Suprapubic skin (tissue), 4 donors: ENCODE data around the gene C1orf167. TPM values are rescaled to one million over a fixed set of nuclear protein-coding genes. Genes with fewer than 3 reads are reported as not detected.

Experiments used
- DNase-seq, 2 donors: peaks; one replicate each; pipeline ENCODE4 v3.0.0-alpha.2; 2019; ENCODE audit warnings: low spot score in 2 of 2
- H3K27ac ChIP-seq: fragments of 200-600 bp; sonication (generic); one replicate; pipeline ENCODE4 v1.5.1; 2019
- H3K27me3 ChIP-seq: fragments of 200-600 bp; sonication (generic); one replicate; pipeline ENCODE4 v1.5.1; 2019
- H3K36me3 ChIP-seq: fragments of 200-600 bp; sonication (generic); one replicate; pipeline ENCODE4 v1.5.1; 2019
- H3K4me1 ChIP-seq: fragments of 200-600 bp; sonication (generic); one replicate; pipeline ENCODE4 v1.5.1; 2019
- H3K4me3 ChIP-seq: fragments of 200-600 bp; sonication (generic); one replicate; pipeline ENCODE4 v1.5.1; 2019; ENCODE audit warnings: mild to moderate bottlenecking
- H3K9me3 ChIP-seq: fragments of 200-600 bp; sonication (generic); one replicate; pipeline ENCODE4 v1.5.1; 2019
- CTCF ChIP-seq, 2 donors: fragments of 200-600 bp in 1 of 2; fragments of 450-650 bp in 1 of 2; sonication (generic) in 1 of 2; IDR thresholded peaks; one replicate each; pipeline ENCODE4 v1.5.1; 2016 to 2019; ENCODE audit warnings: antibody characterized with exemption in 2 of 2, mild to moderate bottlenecking in 1 of 2, moderate library complexity in 1 of 2
- EP300 ChIP-seq: sonication (generic); formaldehyde crosslinking; IDR thresholded peaks from one replicate; pipeline ENCODE4 v1.6.1; 2017; ENCODE audit warnings: antibody characterized with exemption
- POLR2A ChIP-seq, 2 donors: fragments of 450-650 bp; IDR thresholded peaks; one replicate each; pipeline ENCODE4 v1.6.1; 2017; ENCODE audit warnings: antibody characterized with exemption in 2 of 2, mild to moderate bottlenecking in 2 of 2, moderate library complexity in 2 of 2
- POLR2AphosphoS5 ChIP-seq, 3 donors: sonication (generic); formaldehyde crosslinking; IDR thresholded peaks; one replicate each; pipeline ENCODE4 v1.6.1; 2017; ENCODE audit warnings: antibody characterized with exemption in 3 of 3
- WGBS: methylation state at CpG from one replicate; pipeline ENCODE4 v1.1.5; 2018; 5-methylcytosine and 5-hydroxymethylcytosine counted together
- total RNA-seq, 4 donors: library from RNA; depleted of rRNA; stranded (reverse); fragments of >200 nt; gene quantifications; one replicate each; pipeline ENCODE4 v1.1.0, GENCODE V29; 2016

The C1orf167 gene
- total RNA-seq, 4 donors from 2014 or later, result 1.1 to 6.1 TPM; not detected in 2

DNA sequence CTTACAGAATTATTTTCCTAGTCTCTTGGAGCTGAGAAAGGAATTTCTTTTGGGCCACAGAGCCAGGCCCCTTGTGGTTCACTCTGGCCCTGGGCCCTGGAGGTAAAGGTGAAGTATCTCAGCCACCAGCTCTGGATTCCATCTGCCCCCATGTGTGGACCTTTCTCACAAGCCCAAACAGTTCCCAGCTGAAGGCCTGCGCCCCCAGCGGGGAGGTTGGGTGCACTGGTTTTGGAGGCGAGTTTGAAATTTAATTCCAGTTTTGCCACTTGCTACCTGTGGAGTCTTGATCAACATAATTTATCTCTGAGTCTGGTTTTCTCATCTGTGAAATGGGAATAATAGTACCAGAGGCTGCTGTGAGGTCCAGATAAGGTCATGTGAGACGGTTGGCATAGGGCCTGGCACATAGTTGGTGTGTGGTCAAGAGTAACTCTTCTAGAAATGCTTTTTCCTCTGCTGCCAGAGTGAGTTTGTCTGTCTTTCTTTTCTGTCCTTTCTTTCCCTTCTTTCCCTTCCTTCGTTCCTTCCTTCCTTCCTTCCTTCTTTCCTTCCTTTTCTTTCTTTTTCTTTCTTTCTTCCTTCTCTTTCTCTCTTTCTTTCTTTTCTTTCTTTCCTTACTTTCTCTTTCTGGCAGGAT is 20.0 kb upstream of the C1orf167 start:
- Histone ChIP-seq H3K36me3 (peaks cover 18% of the 10 kb centered on the region), H3K27me3 (no peaks in the 10 kb centered on the region), H3K4me1 (peaks cover 31% of the 10 kb centered on the region), H3K9me3 (no peaks in the 10 kb centered on the region), H3K4me3 (no peak overlapping the region), H3K27ac (no peak overlapping the region)
- TF ChIP-seq POLR2AphosphoS5 (IDR thresholded peaks at IDR 0.05) (no peak), CTCF (IDR thresholded peaks at IDR 0.05) (no peak), POLR2A (IDR thresholded peaks at IDR 0.05) (no peak), EP300 (no peak)
- peak in 1 of 2 donors; percentile 24 for DNase-seq
- WGBS, result 86% methylated on average over 5 of the region's 5 CpGs

- WGBS, result 88% methylated on average over 9 of the region's 9 CpGs
- peaks cover 40% of the 10 kb centered on the region for H3K36me3 ChIP-seq
- TF ChIP-seq CTCF (IDR thresholded peaks at IDR 0.05) (no peak), EP300 (no peak), POLR2AphosphoS5 (IDR thresholded peaks at IDR 0.05) (no peak), POLR2A (IDR thresholded peaks at IDR 0.05) (no peak)
- H3K27ac ChIP-seq, result no peak overlapping the region
- no peaks in the 10 kb centered on the region for H3K27me3 ChIP-seq
- H3K4me3 ChIP-seq, result no peak overlapping the region
- H3K4me1 ChIP-seq, result peaks cover 24% of the 10 kb centered on the region
- no peaks in the 10 kb centered on the region for H3K9me3 ChIP-seq
- DNase-seq, result no peak
Measured at GRCh38 chr1:11744287-11744686, 17.7 kb upstream of the C1orf167 start.

DNA sequence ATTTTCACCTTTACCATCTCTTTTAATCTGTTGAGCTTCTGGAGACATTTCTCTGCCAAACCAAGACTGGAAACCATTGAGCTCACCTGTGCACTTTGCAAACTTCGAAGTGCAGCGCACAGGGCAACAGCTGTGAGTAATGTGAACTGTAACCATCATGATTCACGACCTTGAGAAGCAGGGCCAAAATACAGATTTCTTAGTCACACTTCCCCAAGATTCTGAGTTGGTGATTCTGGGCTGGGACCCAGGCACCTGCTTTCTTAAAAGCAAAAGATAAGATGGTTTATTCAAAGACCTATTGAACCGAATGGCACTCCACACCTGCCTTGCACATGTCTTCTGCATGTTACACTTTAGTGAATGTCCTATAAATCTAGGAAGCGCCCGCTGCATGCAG is 15.9 kb upstream of the C1orf167 start:
- DNase-seq, result no peak
- no peaks in the 10 kb centered on the region for H3K27me3 ChIP-seq
- peaks cover 14% of the 10 kb centered on the region for H3K4me1 ChIP-seq
- 73% methylated on average over 6 of the region's 6 CpGs for WGBS
- no peak overlapping the region for H3K27ac ChIP-seq
- no peak overlapping the region for H3K4me3 ChIP-seq
- peaks cover 58% of the 10 kb centered on the region for H3K36me3 ChIP-seq
- H3K9me3 ChIP-seq, result no peaks in the 10 kb centered on the region
- TF ChIP-seq POLR2A (IDR thresholded peaks at IDR 0.05) (no peak), EP300 (no peak), CTCF (IDR thresholded peaks at IDR 0.05) (no peak), POLR2AphosphoS5 (IDR thresholded peaks at IDR 0.05) (no peak)

GRCh38 chr1:11746795-11747487 is 15.1 kb upstream of the C1orf167 start:
- WGBS, result 82% methylated on average over 18 of the region's 20 CpGs
- no peak overlapping the region for H3K27ac ChIP-seq
- TF ChIP-seq CTCF (IDR thresholded peaks at IDR 0.05) (no peak), POLR2AphosphoS5 (IDR thresholded peaks at IDR 0.05) (no peak), POLR2A (IDR thresholded peaks at IDR 0.05) (no peak), EP300 (no peak)
- no peak overlapping the region for H3K4me3 ChIP-seq
- peaks cover 11% of the 10 kb centered on the region for H3K4me1 ChIP-seq
- no peaks in the 10 kb centered on the region for H3K27me3 ChIP-seq
- DNase-seq, result no peak
- H3K9me3 ChIP-seq, result no peaks in the 10 kb centered on the region
- H3K36me3 ChIP-seq, result peaks cover 61% of the 10 kb centered on the region
